GM12873 (cell line): ENCODE data around the gene GJC2.

Experiments used
- CTCF ChIP-seq: IDR thresholded peaks from 2 replicates; pipeline ENCODE4 v1.5.1; 2012; ENCODE audit warnings: low read depth, mild to moderate bottlenecking, moderate library complexity, low read length, control low read depth; ENCODE audit not compliant: insufficient read depth; ENCODE audit errors: missing control alignments

Gene GJC2

DNA sequence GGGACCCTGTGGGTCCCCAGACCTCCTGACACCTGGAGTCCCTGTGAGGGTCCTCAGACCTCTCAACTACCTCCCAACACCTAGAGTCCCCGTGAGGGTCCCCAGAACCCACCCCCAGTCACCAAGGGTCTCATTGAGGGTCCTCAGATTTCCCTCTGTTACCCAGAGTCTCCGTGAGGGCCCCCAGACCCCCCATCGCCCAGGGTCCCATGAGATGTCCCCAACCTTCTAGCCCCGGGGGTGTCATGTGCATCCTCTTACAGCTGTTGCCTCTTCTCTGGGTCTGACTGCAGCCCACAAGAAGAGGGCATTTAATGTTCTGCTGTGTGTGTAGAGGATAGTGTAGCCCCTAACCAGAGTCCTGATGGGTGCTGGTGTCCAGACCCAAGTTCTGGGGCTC, 2.0 kb upstream of the GJC2 start:
- TF ChIP-seq CTCF, result no peak

- no peak for TF ChIP-seq CTCF
Observed at GRCh38 chr1:228148196-228148861, 1.4 kb upstream of the GJC2 start.

- no peak for TF ChIP-seq CTCF
Observed at GRCh38 chr1:228148935-228149405, 760 bp upstream of the GJC2 start.

DNA sequence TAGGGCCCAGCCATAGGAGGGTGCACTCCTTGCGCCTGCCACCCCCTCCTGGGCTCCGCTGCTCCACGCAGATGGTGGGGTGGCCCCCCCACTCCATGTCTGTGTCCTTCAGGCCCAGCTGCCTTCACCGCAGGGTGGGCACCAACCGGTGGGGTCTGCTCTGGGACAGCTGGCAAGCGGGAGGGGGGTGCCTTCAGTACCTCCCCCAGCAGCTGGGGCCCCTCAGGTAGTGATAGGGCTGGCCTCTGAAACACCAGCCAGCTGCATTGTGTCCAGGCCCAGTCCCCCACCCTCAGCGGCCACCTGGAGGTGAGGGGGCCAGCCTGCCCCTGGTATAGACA, 360 bp downstream of the GJC2 start:
- TF ChIP-seq CTCF, result no peak

DNA sequence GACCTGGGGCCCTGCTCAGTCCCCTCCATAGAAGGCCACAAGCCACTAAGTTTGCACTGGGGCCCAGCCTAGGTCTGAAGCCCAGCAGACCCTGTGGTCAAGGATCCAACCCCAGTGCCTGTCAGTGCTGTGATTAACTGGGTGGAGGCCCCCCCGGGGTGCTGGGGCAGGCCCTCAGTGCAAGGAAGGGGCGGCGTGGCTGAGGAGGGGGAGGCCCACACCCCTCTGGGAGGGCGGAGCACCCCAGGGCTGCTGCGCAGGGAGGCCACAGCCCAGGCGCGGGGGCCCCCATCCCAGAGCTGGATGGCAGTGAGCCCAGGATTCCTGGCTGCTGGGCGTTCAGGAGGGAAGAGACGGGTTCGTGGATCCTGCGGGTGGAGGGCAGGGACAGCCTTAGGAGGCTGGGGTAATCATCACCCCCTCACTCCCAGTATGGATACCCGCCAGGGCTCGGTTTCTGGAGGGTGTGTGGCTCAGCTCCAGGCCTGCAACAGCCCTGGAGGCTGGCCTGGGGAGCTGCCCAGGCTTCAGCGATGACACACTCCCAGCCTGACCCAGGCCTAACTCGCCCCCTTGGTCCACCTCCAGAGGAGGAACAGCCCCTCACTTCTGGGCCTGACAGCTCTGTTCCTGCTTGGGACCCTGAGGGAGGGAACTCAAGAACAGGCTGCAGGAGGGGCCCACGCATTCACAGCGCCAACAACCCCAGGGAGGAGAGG, 890 bp downstream of the GJC2 start:
- no peak for TF ChIP-seq CTCF

GRCh38 chr1:228151180-228151925, 1.6 kb downstream of the GJC2 start:
- no peak for TF ChIP-seq CTCF

DNA sequence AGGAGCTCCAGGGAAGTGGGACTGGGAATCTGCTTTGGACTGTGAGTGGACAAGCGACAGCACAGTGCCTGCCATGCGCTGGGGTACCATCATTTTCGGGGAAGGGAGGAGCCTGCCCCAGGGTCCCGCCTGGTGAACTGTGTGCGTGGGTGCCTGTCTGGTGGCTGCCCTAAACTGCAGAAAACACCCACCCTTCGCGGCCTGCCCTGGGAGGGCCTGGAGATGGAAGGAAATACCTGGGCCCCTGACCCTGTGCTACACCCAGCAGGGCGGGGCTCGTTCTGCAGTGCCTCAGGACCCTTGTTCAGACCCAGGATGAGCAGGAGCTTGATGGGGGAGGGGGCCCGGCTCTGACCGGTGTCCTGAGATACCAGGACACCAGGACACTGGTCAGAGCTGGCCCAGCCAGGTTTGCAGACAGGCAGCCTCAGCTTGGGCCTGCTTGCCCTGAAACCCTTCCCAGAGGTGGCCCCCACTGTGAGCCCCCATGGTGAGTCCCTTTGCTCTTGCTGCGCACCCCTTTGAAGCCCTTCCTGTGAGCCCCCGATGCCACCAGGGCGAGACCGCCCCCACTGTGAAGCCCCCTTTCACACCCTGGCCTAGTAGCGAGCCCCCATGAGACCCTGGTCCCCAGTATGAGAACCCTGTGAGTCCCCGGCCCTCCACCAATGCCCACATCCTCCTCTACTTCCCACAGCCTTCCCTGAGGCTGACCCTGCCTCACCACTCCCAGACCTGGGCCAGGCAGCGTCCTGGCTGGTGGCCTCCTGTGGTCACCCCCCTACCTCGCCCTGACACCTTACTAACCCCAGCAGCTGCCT, 2.6 kb downstream of the GJC2 start:
- TF ChIP-seq CTCF, result no peak
